Measurements from ENCODE around the gene TMEM176A.

The TMEM176A gene

DNA sequence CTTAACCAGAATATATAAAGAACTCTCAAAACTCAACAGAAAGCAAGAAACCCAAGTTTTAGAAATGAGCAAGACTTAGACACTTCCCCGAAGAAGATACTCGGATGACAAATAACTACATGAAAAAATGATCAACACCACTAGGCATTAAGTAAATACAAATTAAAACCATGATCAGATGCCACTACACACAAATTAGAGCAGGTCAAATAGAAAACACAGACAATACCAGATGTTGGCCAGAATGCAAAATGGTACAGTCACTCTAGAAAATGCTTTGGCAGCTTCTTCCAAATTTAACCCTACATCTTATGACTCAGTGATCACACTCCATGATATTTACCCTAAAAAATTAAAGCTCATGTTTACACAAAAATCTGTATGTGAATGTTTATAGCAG lies 18.4 kb downstream of the TMEM176A start (continued):
- TF ChIP-seq, protein P1, sequence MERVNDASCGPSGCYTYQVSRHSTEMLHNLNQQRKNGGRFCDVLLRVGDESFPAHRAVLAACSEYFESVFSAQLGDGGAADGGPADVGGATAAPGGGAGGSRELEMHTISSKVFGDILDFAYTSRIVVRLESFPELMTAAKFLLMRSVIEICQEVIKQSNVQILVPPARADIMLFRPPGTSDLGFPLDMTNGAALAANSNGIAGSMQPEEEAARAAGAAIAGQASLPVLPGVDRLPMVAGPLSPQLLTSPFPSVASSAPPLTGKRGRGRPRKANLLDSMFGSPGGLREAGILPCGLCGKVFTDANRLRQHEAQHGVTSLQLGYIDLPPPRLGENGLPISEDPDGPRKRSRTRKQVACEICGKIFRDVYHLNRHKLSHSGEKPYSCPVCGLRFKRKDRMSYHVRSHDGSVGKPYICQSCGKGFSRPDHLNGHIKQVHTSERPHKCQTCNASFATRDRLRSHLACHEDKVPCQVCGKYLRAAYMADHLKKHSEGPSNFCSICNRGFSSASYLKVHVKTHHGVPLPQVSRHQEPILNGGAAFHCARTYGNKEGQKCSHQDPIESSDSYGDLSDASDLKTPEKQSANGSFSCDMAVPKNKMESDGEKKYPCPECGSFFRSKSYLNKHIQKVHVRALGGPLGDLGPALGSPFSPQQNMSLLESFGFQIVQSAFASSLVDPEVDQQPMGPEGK (CRISPR knock-in tag; IDR thresholded peaks at IDR 0.05; ENCODE audit: borderline replicate concordance) = no peak

DNA sequence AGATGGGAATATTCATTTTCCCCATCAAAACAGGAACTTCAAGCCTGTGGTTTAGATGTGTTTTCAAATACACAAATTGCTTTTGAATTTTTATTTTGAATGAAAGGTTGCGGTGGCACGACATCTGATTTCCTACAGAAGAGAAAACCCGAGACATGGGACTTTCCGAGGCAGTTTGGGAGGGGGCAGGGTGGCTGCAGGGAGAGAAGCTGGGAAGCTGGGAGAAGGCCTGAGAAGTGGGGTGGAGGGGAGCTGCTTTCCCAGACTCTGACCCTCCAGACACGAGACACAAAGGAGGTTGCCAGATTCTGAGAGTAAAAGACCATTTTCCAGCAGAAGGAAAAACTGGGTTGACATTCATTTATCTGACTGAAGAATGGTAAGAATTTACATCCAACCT lies 19.6 kb downstream of the TMEM176A start:
- no peak for TF ChIP-seq ZNF565 (CRISPR knock-in tag; conservative IDR thresholded peaks at IDR 0.05; ENCODE audit: low read depth)
- TF ChIP-seq, protein P2, sequence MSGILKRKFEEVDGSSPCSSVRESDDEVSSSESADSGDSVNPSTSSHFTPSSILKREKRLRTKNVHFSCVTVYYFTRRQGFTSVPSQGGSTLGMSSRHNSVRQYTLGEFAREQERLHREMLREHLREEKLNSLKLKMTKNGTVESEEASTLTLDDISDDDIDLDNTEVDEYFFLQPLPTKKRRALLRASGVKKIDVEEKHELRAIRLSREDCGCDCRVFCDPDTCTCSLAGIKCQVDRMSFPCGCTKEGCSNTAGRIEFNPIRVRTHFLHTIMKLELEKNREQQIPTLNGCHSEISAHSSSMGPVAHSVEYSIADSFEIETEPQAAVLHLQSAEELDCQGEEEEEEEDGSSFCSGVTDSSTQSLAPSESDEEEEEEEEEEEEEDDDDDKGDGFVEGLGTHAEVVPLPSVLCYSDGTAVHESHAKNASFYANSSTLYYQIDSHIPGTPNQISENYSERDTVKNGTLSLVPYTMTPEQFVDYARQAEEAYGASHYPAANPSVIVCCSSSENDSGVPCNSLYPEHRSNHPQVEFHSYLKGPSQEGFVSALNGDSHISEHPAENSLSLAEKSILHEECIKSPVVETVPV (CRISPR knock-in tag; IDR thresholded peaks at IDR 0.05) = no peak
- TF ChIP-seq, protein P3, sequence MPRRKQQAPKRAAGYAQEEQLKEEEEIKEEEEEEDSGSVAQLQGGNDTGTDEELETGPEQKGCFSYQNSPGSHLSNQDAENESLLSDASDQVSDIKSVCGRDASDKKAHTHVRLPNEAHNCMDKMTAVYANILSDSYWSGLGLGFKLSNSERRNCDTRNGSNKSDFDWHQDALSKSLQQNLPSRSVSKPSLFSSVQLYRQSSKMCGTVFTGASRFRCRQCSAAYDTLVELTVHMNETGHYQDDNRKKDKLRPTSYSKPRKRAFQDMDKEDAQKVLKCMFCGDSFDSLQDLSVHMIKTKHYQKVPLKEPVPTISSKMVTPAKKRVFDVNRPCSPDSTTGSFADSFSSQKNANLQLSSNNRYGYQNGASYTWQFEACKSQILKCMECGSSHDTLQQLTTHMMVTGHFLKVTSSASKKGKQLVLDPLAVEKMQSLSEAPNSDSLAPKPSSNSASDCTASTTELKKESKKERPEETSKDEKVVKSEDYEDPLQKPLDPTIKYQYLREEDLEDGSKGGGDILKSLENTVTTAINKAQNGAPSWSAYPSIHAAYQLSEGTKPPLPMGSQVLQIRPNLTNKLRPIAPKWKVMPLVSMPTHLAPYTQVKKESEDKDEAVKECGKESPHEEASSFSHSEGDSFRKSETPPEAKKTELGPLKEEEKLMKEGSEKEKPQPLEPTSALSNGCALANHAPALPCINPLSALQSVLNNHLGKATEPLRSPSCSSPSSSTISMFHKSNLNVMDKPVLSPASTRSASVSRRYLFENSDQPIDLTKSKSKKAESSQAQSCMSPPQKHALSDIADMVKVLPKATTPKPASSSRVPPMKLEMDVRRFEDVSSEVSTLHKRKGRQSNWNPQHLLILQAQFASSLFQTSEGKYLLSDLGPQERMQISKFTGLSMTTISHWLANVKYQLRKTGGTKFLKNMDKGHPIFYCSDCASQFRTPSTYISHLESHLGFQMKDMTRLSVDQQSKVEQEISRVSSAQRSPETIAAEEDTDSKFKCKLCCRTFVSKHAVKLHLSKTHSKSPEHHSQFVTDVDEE (CRISPR knock-in tag; IDR thresholded peaks at IDR 0.05) = no peak
- no peak for TF ChIP-seq ZC3H10 (CRISPR knock-in tag; IDR thresholded peaks at IDR 0.05)
- TF ChIP-seq, protein P4, sequence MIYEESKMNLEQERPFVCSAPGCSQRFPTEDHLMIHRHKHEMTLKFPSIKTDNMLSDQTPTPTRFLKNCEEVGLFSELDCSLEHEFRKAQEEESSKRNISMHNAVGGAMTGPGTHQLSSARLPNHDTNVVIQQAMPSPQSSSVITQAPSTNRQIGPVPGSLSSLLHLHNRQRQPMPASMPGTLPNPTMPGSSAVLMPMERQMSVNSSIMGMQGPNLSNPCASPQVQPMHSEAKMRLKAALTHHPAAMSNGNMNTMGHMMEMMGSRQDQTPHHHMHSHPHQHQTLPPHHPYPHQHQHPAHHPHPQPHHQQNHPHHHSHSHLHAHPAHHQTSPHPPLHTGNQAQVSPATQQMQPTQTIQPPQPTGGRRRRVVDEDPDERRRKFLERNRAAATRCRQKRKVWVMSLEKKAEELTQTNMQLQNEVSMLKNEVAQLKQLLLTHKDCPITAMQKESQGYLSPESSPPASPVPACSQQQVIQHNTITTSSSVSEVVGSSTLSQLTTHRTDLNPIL (CRISPR knock-in tag; IDR thresholded peaks at IDR 0.05; ENCODE audit: low read depth) = no peak
- TF ChIP-seq PPARA (CRISPR knock-in tag; IDR thresholded peaks at IDR 0.05; ENCODE audit: borderline replicate concordance) = no peak
- TF ChIP-seq, protein P5, sequence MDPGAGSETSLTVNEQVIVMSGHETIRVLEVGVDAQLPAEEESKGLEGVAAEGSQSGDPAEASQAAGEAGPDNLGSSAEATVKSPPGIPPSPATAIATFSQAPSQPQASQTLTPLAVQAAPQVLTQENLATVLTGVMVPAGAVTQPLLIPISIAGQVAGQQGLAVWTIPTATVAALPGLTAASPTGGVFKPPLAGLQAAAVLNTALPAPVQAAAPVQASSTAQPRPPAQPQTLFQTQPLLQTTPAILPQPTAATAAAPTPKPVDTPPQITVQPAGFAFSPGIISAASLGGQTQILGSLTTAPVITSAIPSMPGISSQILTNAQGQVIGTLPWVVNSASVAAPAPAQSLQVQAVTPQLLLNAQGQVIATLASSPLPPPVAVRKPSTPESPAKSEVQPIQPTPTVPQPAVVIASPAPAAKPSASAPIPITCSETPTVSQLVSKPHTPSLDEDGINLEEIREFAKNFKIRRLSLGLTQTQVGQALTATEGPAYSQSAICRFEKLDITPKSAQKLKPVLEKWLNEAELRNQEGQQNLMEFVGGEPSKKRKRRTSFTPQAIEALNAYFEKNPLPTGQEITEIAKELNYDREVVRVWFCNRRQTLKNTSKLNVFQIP (CRISPR knock-in tag; IDR thresholded peaks at IDR 0.05; ENCODE audit: borderline replicate concordance, low read depth) = no peak
- no peak for TF ChIP-seq SNAI2 (CRISPR knock-in tag; IDR thresholded peaks at IDR 0.05)
- no peak for TF ChIP-seq CSDC2 (CRISPR knock-in tag; IDR thresholded peaks at IDR 0.05)
- no peak for TF ChIP-seq BACH2 (CRISPR knock-in tag; IDR thresholded peaks at IDR 0.05; ENCODE audit: borderline replicate concordance)
- no peak for TF ChIP-seq ZFP3 (CRISPR knock-in tag; IDR thresholded peaks at IDR 0.05)
- no peak for TF ChIP-seq ZNF8 (CRISPR knock-in tag; IDR thresholded peaks at IDR 0.05)
- TF ChIP-seq ESRRG (CRISPR knock-in tag; IDR thresholded peaks at IDR 0.05) = no peak
- no peak for TF ChIP-seq RARB (CRISPR knock-in tag; IDR thresholded peaks at IDR 0.05)
- ATAC-seq = no peak

DNA sequence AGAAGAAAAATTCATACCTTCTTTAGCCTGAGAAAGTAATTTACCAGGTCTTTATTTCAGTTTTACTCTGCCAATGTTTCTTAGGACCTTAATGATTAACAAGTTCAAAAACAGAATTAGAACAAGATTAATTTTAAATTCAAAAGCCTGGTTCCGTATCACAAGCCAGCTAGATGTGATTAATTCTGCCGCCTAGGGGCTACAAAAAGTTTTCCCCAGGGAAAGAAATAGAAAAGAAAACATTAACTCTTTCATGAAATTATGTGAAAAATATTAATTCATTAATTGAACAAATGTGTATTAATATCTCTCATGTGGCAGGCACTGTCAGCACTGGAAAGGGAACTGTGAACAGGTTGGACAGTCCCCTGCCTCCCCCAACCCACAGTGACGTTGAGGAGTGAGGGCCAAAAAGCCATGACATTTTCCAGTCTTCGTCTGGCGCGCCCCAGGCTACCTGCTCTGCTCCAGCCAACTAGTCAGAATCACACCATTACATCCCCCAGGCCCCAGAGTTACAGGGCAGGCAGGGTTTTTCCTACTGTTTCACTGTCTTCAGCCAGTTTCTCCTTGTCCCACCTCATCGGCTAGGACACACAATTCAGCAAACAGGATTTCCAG lies 20.1 kb downstream of the TMEM176A start:
- no peak for TF ChIP-seq ZNF8 (CRISPR knock-in tag; IDR thresholded peaks at IDR 0.05)
- 0 out of 2 replicates have a peak, but pooled peaks have one; percentile 44 for TF ChIP-seq ISL1 (CRISPR knock-in tag; IDR thresholded peaks at IDR 0.05)
- ATAC-seq = no peak; the same call in 2 of the 3 replicates

DNA sequence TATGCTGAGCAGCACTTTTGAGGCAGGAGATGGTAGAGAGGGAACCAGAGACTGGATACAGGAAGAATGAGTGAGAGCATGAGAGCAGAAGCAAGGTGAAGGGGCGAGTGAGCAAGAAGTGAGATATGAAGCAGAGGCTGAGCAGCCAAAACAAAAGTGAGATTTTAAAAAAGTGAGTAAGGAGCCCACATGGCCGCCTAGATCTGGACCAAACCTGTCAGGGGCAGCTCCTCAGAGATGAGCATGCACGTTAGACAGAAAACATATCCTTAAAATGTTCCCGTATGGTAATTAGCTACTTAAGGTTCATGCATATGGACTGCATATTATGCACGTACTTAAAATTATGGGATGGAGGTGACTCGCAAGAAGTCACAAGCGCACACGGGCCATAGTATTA lies 22.5 kb downstream of the TMEM176A start:
- no peak for ATAC-seq

More for the DNA sequence above, 22.5 kb downstream of the TMEM176A start:
- TF ChIP-seq ZNF8 (CRISPR knock-in tag; IDR thresholded peaks at IDR 0.05) (no peak), PPARA (CRISPR knock-in tag; IDR thresholded peaks at IDR 0.05; ENCODE audit: borderline replicate concordance) (no peak), SNAI2 (CRISPR knock-in tag; IDR thresholded peaks at IDR 0.05) (no peak), ZNF565 (CRISPR knock-in tag; conservative IDR thresholded peaks at IDR 0.05; ENCODE audit: low read depth) (no peak), BACH2 (CRISPR knock-in tag; IDR thresholded peaks at IDR 0.05; ENCODE audit: borderline replicate concordance) (no peak), CSDC2 (CRISPR knock-in tag; IDR thresholded peaks at IDR 0.05) (no peak), ARNTL (CRISPR knock-in tag; IDR thresholded peaks at IDR 0.05; ENCODE audit: borderline replicate concordance, low read depth) (no peak), TCF4 (CRISPR knock-in tag; IDR thresholded peaks at IDR 0.05; ENCODE audit: borderline replicate concordance) (no peak), ESRRG (CRISPR knock-in tag; IDR thresholded peaks at IDR 0.05) (no peak)
- TF ChIP-seq, protein P1 (CRISPR knock-in tag; IDR thresholded peaks at IDR 0.05; ENCODE audit: borderline replicate concordance) = no peak
- TF ChIP-seq, protein P5 (CRISPR knock-in tag; IDR thresholded peaks at IDR 0.05; ENCODE audit: borderline replicate concordance, low read depth) = no peak
- TF ChIP-seq, protein P2 (CRISPR knock-in tag; IDR thresholded peaks at IDR 0.05) = no peak

Measured in SK-N-SH treated with all-trans-retinoic acid at 6 μM for 48 hours (cell line).